Mucosa of rectum (tissue), 2 donors: ENCODE data around the gene SLC16A6.

Experiments used
- H3K27ac ChIP-seq, 2 donors: one replicate each; pipeline ENCODE4 v1.7.0; 2013; ENCODE audit warnings: inconsistent platforms in 2 of 2, low read depth in 2 of 2, low read length in 2 of 2
- H3K27me3 ChIP-seq, 2 donors: one replicate each; pipeline ENCODE4 v1.7.0; 2013; ENCODE audit warnings: low read length in 2 of 2; ENCODE audit not compliant: control insufficient read depth in 2 of 2, insufficient read depth in 2 of 2
- H3K36me3 ChIP-seq, 2 donors: one replicate each; pipeline ENCODE4 v1.7.0; 2013; ENCODE audit warnings: low read length in 2 of 2; ENCODE audit not compliant: control insufficient read depth in 2 of 2, insufficient read depth in 2 of 2
- H3K4me1 ChIP-seq, 2 donors: one replicate each; pipeline ENCODE4 v1.7.0; 2013; ENCODE audit warnings: low read length in 2 of 2, mild to moderate bottlenecking in 1 of 2; ENCODE audit not compliant: control insufficient read depth in 2 of 2, insufficient read depth in 2 of 2
- H3K4me3 ChIP-seq, 2 donors: one replicate each; pipeline ENCODE4 v1.7.0; 2013; ENCODE audit warnings: low read length in 2 of 2
- H3K9ac ChIP-seq, 2 donors: one replicate each; pipeline ENCODE4 v1.7.0; 2013; ENCODE audit warnings: low read length in 2 of 2, low read depth in 1 of 2, mild to moderate bottlenecking in 1 of 2
- H3K9me3 ChIP-seq, 2 donors: one replicate each; pipeline ENCODE4 v1.7.0; 2013; ENCODE audit warnings: low read length in 2 of 2; ENCODE audit not compliant: control insufficient read depth in 2 of 2
- donor health status: healthy.
- donor health status: Normal muscosa, but diverticular disease.

Gene SLC16A6

DNA sequence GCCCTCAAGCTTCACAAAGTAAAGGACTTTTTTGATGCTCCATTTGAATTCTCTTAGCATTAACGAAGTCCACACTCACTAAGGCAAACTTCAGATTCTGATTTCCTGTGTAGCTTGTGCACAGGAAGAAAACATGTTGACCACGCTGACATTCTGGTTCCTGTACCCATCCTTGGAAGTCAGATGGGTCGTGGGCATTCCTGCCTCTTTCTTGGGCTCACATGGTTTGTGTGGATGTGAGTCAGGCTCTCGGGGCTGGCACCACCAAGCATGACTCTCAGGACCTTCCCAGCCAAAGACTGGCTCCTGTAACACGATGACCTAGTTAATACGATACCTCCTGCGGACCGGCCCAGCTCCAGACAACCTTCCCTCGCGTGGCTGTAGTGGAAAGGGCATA lies 33.2 kb upstream of the SLC16A6 start:
- Histone ChIP-seq H3K9me3 (no peaks in the 10 kb centered on the region), H3K4me1 (no peaks in the 10 kb centered on the region)

DNA sequence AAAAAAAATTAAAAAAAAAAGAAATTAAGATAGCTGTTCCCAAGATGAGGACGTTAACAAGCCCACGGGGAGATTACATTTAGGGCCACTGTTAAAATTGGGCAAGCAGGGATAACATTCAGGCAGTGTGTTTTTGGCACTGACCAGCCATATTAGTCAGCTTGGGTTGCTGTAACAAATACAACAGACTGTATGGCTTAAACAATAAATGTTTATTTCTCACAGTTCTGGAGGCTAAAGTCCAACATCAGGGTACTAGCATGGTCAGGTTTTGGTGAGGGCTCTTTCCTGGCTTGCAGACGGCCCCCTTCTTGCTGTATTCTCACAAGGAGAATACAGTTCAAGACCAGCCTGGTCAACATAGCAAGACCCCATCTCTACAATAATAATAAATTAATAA lies 31.7 kb upstream of the SLC16A6 start:
- H3K9me3 ChIP-seq: no peaks in the 10 kb centered on the region
- no peaks in the 10 kb centered on the region for H3K36me3 ChIP-seq
- no peaks in the 10 kb centered on the region for H3K4me1 ChIP-seq
- H3K9ac ChIP-seq: no peak overlapping the region
- no peak overlapping the region for H3K27ac ChIP-seq
- H3K27me3 ChIP-seq: no peaks in the 10 kb centered on the region
- no peak overlapping the region for H3K4me3 ChIP-seq

More for the DNA sequence above, 33.2 kb upstream of the SLC16A6 start:
- Histone ChIP-seq H3K36me3 (no peaks in the 10 kb centered on the region), H3K9ac (no peak overlapping the region), H3K27ac (no peak overlapping the region), H3K27me3 (no peaks in the 10 kb centered on the region), H3K4me3 (no peak overlapping the region)

DNA sequence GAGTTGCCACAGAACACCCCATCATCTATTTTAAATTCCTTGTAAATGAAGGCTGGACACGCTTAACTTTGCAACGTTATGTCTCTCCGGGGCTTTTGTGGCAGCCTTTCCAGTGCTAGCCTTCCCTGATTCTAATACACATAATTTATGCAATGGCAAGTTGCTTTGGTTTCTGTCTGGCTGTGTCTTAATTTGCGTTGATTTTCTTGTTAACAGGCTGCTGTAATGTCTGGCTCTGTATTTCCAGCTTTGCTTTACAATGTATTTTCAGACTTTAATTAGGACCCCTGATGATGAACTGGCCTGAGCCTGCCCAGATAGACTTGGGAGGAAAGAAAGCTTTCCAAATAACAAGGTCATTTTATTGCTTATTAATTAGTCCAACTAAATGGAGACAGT lies 30.6 kb upstream of the SLC16A6 start:
- Histone ChIP-seq H3K27me3 (no peaks in the 10 kb centered on the region), H3K4me1 (no peaks in the 10 kb centered on the region), H3K36me3 (no peaks in the 10 kb centered on the region), H3K27ac (no peak overlapping the region), H3K9me3 (no peaks in the 10 kb centered on the region), H3K4me3 (no peak overlapping the region), H3K9ac (no peak overlapping the region)

DNA sequence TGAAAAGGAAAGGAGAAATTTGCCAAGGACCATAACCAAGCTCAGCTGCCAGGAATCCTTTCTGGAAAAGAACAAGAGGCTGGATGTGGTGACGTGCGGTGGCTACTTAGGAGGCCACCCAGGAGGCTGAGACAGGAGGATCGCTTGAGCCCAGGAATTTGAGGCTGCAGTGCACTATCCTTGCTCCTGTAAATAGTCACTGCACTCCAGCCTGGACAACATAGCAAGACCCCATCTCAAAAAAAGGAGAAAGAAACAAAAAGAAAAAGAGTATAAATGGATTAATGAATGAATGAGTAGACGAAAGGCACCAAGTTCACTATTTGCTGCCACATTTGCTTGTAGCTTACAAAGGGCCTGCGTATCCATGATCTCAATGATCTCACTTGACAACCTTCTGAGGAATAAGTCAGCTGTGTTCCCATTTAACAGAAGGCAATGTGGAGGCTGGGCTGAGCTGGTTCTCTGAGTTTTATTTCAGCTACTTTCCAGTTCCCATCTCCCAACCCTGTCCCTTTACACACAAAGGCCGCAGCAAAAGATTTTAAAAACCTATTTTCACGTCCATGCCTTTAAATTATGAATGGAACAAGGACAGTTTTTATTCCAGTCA lies 30.1 kb upstream of the SLC16A6 start:
- H3K4me1 ChIP-seq: no peaks in the 10 kb centered on the region
- H3K27ac ChIP-seq: no peak overlapping the region

DNA sequence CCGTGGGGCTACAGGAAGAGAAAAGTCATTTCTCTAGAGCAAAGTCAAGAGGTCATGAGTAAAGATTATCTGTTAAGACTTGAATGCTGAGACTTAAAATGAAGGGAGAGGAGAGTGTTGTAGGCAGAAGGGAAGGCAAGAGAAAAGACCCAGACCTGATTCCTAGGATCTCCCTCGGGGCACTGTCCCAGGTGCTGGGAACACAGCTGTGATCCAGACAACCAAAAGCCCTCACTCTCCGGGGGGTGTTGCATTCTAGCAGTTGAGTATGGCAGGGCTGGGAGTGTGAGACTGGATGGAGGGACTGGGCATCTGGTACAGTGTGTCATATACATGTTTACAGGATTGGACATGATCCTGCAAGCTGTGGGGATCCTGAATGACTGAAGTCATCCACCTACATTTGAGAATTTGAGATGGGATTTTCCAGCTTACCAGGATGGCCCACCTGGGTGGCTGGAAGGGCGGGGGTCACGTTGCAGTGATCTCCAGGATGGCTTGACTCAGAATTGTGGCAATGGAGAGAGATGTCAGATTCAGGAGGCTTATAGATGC lies 29.5 kb upstream of the SLC16A6 start:
- Histone ChIP-seq H3K4me3 (no peak overlapping the region), H3K4me1 (no peaks in the 10 kb centered on the region), H3K36me3 (no peaks in the 10 kb centered on the region), H3K9me3 (no peaks in the 10 kb centered on the region), H3K27me3 (no peaks in the 10 kb centered on the region), H3K27ac (no peak overlapping the region), H3K9ac (no peak overlapping the region)

More for the DNA sequence above, 30.1 kb upstream of the SLC16A6 start:
- Histone ChIP-seq H3K36me3 (no peaks in the 10 kb centered on the region), H3K4me3 (no peak overlapping the region), H3K9me3 (no peaks in the 10 kb centered on the region), H3K27me3 (no peaks in the 10 kb centered on the region), H3K9ac (no peak overlapping the region)

DNA sequence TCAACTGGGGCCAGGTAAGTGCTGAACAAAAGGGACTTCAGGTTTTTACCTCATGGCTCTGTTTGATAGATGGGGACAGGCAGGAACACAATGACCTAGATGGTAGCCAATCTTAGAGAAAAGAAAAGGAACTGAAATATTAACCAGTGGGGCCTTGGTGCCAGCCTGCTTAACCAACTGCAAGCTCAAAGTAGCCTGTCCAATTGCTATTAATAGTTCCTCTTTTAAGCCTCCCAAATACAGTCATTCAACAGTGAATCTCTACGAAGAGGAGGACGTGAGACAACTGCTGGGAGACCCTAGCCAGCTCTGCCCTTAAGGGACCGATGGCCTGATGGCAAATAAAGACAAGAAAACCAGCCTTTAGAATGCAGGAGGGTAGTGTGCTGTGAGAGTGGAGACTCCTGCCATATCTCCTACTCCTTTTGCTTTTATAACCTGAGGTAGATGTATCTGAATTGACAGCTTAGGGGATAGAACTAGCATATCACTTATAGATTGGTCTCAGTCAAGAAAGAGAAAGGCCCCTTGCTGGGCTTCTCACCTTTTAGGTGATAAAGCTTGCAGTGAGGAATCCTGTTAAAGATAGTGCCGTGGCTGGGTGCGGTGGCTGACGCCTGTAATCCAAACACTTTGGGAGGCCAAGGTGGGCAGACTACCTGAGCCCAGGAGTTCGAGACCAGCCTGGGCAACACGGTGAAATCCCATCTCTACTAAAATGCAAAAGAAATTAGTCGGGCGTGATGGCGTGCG lies 28.7 kb upstream of the SLC16A6 start:
- H3K36me3 ChIP-seq: no peaks in the 10 kb centered on the region
- H3K27ac ChIP-seq: no peak overlapping the region
- no peak overlapping the region for H3K9ac ChIP-seq
- peaks cover 0 to 3% of the 10 kb centered on the region in 2 donors for H3K4me1 ChIP-seq
- no peak overlapping the region for H3K4me3 ChIP-seq
- no peaks in the 10 kb centered on the region for H3K9me3 ChIP-seq
- H3K27me3 ChIP-seq: no peaks in the 10 kb centered on the region

DNA sequence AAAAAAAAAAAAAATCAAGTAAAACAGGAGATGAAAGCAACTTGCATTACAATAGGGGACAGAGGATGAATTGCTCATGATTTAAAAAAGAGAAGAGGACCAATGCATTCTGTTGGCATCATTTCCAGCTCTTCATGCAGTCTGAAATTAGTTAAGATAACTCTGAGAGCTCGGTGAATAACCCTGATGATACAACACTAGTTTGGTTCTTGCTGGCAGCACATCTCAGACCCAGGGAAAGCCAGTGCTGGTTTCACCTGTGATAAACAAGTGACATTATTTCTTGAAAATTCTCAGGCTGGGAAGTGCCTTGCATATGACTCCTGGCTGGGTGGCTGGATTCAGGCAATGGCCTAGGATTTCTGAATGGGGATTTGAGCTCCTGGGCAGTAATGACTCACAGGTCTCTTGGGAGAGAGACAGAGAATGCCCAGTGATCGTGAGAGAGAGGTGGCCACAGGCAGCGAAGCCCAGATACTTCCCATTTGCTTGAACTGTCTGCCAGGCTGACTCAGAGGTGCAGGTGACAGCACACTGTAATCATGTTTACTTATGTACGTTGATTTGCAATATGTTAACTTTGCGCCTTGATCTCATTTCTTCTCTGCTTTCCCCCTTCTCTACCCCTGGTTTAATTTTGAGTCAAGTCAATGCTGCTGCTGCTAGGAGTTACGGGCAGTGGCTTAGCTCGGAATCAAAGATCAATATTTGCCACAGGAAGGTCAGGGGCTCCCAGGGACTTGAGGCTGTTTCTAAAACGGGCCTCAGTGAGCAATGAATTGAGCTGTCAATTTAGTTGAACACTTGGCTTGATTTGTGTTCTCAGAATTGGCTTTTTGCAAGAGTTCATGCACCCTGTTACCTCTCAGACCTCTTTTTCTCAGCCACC lies 27.4 kb upstream of the SLC16A6 start:
- peaks cover 0 to 3% of the 10 kb centered on the region in 2 donors for H3K4me1 ChIP-seq
- no peaks in the 10 kb centered on the region for H3K9me3 ChIP-seq
- no peaks in the 10 kb centered on the region for H3K27me3 ChIP-seq
- no peak overlapping the region for H3K27ac ChIP-seq
- no peaks in the 10 kb centered on the region for H3K36me3 ChIP-seq
- no peak overlapping the region for H3K4me3 ChIP-seq
- H3K9ac ChIP-seq: no peak overlapping the region

DNA sequence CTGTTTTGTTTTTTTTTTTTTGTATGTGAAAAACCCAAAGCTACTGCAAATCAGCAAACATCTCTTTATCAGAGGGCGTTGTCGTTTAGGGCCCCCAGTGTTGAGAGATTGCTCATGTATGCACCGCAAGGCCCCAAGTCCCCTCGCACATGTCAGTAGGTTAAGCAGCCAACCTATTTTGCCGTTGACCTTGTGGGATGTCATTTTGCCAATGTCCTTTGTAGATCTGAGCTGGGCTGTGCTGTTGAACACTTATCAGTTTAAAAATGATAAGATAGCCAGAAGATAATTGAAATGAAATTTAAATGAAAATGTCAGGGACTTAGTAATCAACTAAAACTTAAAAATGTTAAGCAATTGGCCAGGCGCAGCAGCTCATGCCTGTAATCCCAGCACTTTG lies 26.5 kb upstream of the SLC16A6 start:
- H3K9me3 ChIP-seq: no peaks in the 10 kb centered on the region
- peaks cover 0 to 3% of the 10 kb centered on the region in 2 donors for H3K4me1 ChIP-seq
- H3K27ac ChIP-seq: no peak overlapping the region
- H3K4me3 ChIP-seq: no peak overlapping the region
- H3K36me3 ChIP-seq: no peaks in the 10 kb centered on the region
- no peak overlapping the region for H3K9ac ChIP-seq
- H3K27me3 ChIP-seq: no peaks in the 10 kb centered on the region

DNA sequence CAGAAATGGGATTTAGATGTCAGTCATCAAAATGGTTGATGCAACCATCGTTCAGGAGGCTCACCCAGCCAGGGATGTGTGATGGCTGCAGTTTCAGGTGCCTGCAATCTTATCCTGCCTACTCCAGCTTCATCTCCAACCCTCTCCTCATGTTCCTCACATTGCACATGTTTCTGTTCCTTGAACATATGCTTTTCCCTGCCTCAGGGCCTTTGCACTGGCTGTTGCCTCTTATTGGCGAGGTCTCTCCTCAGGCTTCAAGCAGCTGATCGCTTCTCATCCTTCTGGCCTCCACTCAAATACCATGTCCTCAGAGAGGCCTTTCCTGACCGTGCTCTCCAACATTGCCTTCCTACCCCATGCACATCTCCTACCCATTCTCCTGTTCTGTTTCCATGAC lies 25.0 kb upstream of the SLC16A6 start:
- no peaks in the 10 kb centered on the region for H3K36me3 ChIP-seq
- peaks cover 0 to 3% of the 10 kb centered on the region in 2 donors for H3K4me1 ChIP-seq
- H3K27me3 ChIP-seq: no peaks in the 10 kb centered on the region
- no peak overlapping the region for H3K4me3 ChIP-seq
- H3K9me3 ChIP-seq: no peaks in the 10 kb centered on the region
- no peak overlapping the region for H3K9ac ChIP-seq
- H3K27ac ChIP-seq: no peak overlapping the region
